Neural cell (in vitro differentiated cells): ENCODE data around the gene NDUFB11. TPM values are rescaled to one million over a fixed set of nuclear protein-coding genes. Genes with fewer than 3 reads are reported as not detected.

Source experiments
- H2AFZ ChIP-seq: fragments of 200-600, 300-800 bp; sonication (generic), shearing (Covaris generic); 2 replicates; pipeline ENCODE4 v1.6.0; 2014; ENCODE audit warnings: low read depth, mild to moderate bottlenecking, antibody characterized with exemption, low read length, moderate library complexity
- H3F3A ChIP-seq: fragments of 200-600 bp; shearing (Covaris generic); 2 replicates; pipeline ENCODE4 v1.6.1; 2016; ENCODE audit warnings: mild to moderate bottlenecking, moderate library complexity, mixed read lengths, antibody characterized with exemption, low read length; ENCODE audit not compliant: insufficient read depth, poor library complexity, severe bottlenecking
- H3K27ac ChIP-seq: fragments of 200-600, 300-800 bp; sonication (generic), shearing (Covaris generic); 2 replicates; pipeline ENCODE4 v1.5.1; 2014; ENCODE audit warnings: mild to moderate bottlenecking, low read length, moderate library complexity
- H3K27me3 ChIP-seq: fragments of 300-800, 200-600 bp; sonication (generic), shearing (Covaris generic); 2 replicates; pipeline ENCODE4 v1.6.0; 2014; ENCODE audit warnings: mild to moderate bottlenecking, low read depth, low read length, moderate library complexity; ENCODE audit not compliant: insufficient read depth
- H3K36me3 ChIP-seq: fragments of 300-800, 200-600 bp; sonication (generic), shearing (Covaris generic); 2 replicates; pipeline ENCODE4 v1.5.1; 2014; ENCODE audit warnings: mild to moderate bottlenecking, antibody characterized with exemption, low read length, moderate library complexity; ENCODE audit not compliant: insufficient read depth
- H3K4me2 ChIP-seq: fragments of 300-800, 200-600 bp; sonication (generic), shearing (Covaris generic); 2 replicates; pipeline ENCODE4 v1.6.0; 2014; ENCODE audit warnings: mild to moderate bottlenecking, low read length
- H3K4me3 ChIP-seq: fragments of 300-800, 200-600 bp; sonication (generic), shearing (Covaris generic); 2 replicates; pipeline ENCODE4 v1.5.1; 2014; ENCODE audit warnings: mild to moderate bottlenecking, low read length, moderate library complexity
- H3K79me2 ChIP-seq: fragments of 200-600 bp; shearing (Covaris generic); replicated peaks from 2 replicates; pipeline ENCODE4 v1.6.0; 2014; ENCODE audit warnings: mild to moderate bottlenecking, low read length, moderate library complexity; ENCODE audit not compliant: insufficient read depth
- H3K9ac ChIP-seq: fragments of 300-800, 200-600 bp; sonication (generic), shearing (Covaris generic); 2 replicates; pipeline ENCODE4 v1.6.1; 2016; ENCODE audit warnings: mild to moderate bottlenecking, low read length, mixed read lengths
- H3K9me2 ChIP-seq: fragments of 200-600 bp; shearing (Covaris generic); 2 replicates; pipeline ENCODE4 v1.6.1; 2016; ENCODE audit warnings: mild to moderate bottlenecking, low read length, mixed read lengths; ENCODE audit not compliant: insufficient read depth
- H3K9me3 ChIP-seq: fragments of 200-600, 300-800 bp; sonication (generic), shearing (Covaris generic); 2 replicates; pipeline ENCODE4 v1.6.1; 2016; ENCODE audit warnings: mild to moderate bottlenecking, mixed run types, low read length, moderate library complexity, mixed read lengths
- H4K20me1 ChIP-seq: fragments of 200-600 bp; shearing (Covaris generic); 2 replicates; pipeline ENCODE4 v1.6.1; 2016; ENCODE audit warnings: mild to moderate bottlenecking, mixed run types; ENCODE audit not compliant: insufficient read depth
- CTCF ChIP-seq: fragments of 450-650 bp; IDR thresholded peaks from 2 replicates; pipeline ENCODE4 v1.5.1; 2014; ENCODE audit warnings: antibody characterized with exemption, mild to moderate bottlenecking, moderate library complexity; ENCODE audit not compliant: poor library complexity, severe bottlenecking
- EP300 ChIP-seq: fragments of 450-650 bp; conservative IDR thresholded peaks from 2 replicates; pipeline ENCODE4 v1.6.1; 2014; ENCODE audit warnings: antibody characterized with exemption, mild to moderate bottlenecking, moderate library complexity; ENCODE audit not compliant: poor library complexity, severe bottlenecking
- EZH2 ChIP-seq: fragments of 200-600, 300-800 bp; shearing (Covaris generic), sonication (generic); IDR thresholded peaks from 2 replicates; pipeline ENCODE4 v1.6.1; 2014; ENCODE audit warnings: antibody characterized with exemption, low read length, borderline replicate concordance, mild to moderate bottlenecking; ENCODE audit not compliant: insufficient read depth, poor library complexity, severe bottlenecking
- MXI1 ChIP-seq: fragments of 450-650 bp; conservative IDR thresholded peaks from 2 replicates; pipeline ENCODE4 v1.6.1; 2014; ENCODE audit warnings: antibody characterized with exemption, mild to moderate bottlenecking; ENCODE audit not compliant: poor library complexity, severe bottlenecking
- POLR2AphosphoS5 ChIP-seq: IDR thresholded peaks from 2 replicates; pipeline ENCODE4 v1.6.1; 2012
- RAD21 ChIP-seq: fragments of 450-650 bp; conservative IDR thresholded peaks from 2 replicates; pipeline ENCODE4 v1.6.1; 2014; ENCODE audit warnings: antibody characterized with exemption, mild to moderate bottlenecking, moderate library complexity
- REST ChIP-seq: IDR thresholded peaks from 2 replicates; pipeline ENCODE4 v1.6.1; 2012; ENCODE audit warnings: borderline replicate concordance
- SMC3 ChIP-seq: fragments of 450-650 bp; conservative IDR thresholded peaks from 2 replicates; pipeline ENCODE4 v1.6.1; 2014; ENCODE audit warnings: antibody characterized with exemption, mild to moderate bottlenecking, moderate library complexity; ENCODE audit not compliant: poor library complexity
- TAF1 ChIP-seq: IDR thresholded peaks from 2 replicates; pipeline ENCODE4 v1.6.1; 2012; ENCODE audit warnings: low read depth
- polyA plus RNA-seq: library from polyadenylated mRNA; depleted of rRNA; stranded (reverse); fragments of >200 nt; gene quantifications from 2 replicates; pipeline ENCODE4 v1.2.3, GENCODE V29; 2014

The NDUFB11 gene
- polyA plus RNA-seq, 1 donor from 2014 or later = 184 TPM

- Histone ChIP-seq H3K27me3 (no peaks in the 10 kb centered on the region), H3K36me3 (no peaks in the 10 kb centered on the region), H2AFZ (no peak overlapping the region), H3F3A (no peaks in the 10 kb centered on the region), H3K4me3 (no peak overlapping the region), H3K9me2 (no peaks in the 10 kb centered on the region), H3K27ac (no peak overlapping the region), H4K20me1 (no peaks in the 10 kb centered on the region), H3K4me2 (no peak overlapping the region), H3K9ac (no peak overlapping the region), H3K79me2 (no peaks in the 10 kb centered on the region), H3K9me3 (no peaks in the 10 kb centered on the region)
- TF ChIP-seq RAD21 (no peak), CTCF (no peak), EP300 (no peak), TAF1 (no peak), EZH2 (no peak), MXI1 (no peak)
Observed at GRCh38 chrX:47101206-47101605, 43.3 kb downstream of the NDUFB11 start.

- Histone ChIP-seq H3K27ac (no peak overlapping the region), H3K4me2 (no peak overlapping the region), H3K4me3 (no peak overlapping the region), H3K79me2 (no peaks in the 10 kb centered on the region), H3K9ac (no peak overlapping the region), H3F3A (no peaks in the 10 kb centered on the region), H2AFZ (no peak overlapping the region), H4K20me1 (no peaks in the 10 kb centered on the region), H3K9me2 (no peaks in the 10 kb centered on the region), H3K36me3 (no peaks in the 10 kb centered on the region), H3K9me3 (no peaks in the 10 kb centered on the region), H3K27me3 (no peaks in the 10 kb centered on the region)
- TF ChIP-seq CTCF (no peak), POLR2AphosphoS5 (no peak)
Observed at GRCh38 chrX:47098338-47099094, 46.0 kb downstream of the NDUFB11 start.

- H2AFZ ChIP-seq = no peak overlapping the region
- no peaks in the 10 kb centered on the region for H3K36me3 ChIP-seq
- H4K20me1 ChIP-seq = no peaks in the 10 kb centered on the region
- H3K9ac ChIP-seq = no peak overlapping the region
- no peaks in the 10 kb centered on the region for H3K27me3 ChIP-seq
- H3K79me2 ChIP-seq = no peaks in the 10 kb centered on the region
- no peaks in the 10 kb centered on the region for H3K9me3 ChIP-seq
- no peak overlapping the region for H3K27ac ChIP-seq
- no peaks in the 10 kb centered on the region for H3F3A ChIP-seq
- H3K4me2 ChIP-seq = no peak overlapping the region
- TF ChIP-seq TAF1 = no peak
- no peak for TF ChIP-seq EP300
- no peak for TF ChIP-seq RAD21
- TF ChIP-seq POLR2AphosphoS5 = no peak
- no peak for TF ChIP-seq SMC3
- no peak for TF ChIP-seq CTCF
- no peak for TF ChIP-seq EZH2
- TF ChIP-seq REST = no peak
- TF ChIP-seq MXI1 = no peak
- no peaks in the 10 kb centered on the region for H3K9me2 ChIP-seq
- H3K4me3 ChIP-seq = no peak overlapping the region
Observed at GRCh38 chrX:47097018-47097417, 47.5 kb downstream of the NDUFB11 start.
